C4-2B (cell line): Measurements from ENCODE around the gene CXCR6.

Source experiments
- ZFX ChIP-seq: fragments of 450-650 bp; IDR thresholded peaks from 2 replicates; pipeline ENCODE4 v1.6.1; 2017
- TF ChIP-seq, protein P1 (sequence below): fragments of 450-650 bp; conservative IDR thresholded peaks from 2 replicates; pipeline ENCODE4 v1.5.1; 2017; ENCODE audit warnings: mild to moderate bottlenecking

DNA sequence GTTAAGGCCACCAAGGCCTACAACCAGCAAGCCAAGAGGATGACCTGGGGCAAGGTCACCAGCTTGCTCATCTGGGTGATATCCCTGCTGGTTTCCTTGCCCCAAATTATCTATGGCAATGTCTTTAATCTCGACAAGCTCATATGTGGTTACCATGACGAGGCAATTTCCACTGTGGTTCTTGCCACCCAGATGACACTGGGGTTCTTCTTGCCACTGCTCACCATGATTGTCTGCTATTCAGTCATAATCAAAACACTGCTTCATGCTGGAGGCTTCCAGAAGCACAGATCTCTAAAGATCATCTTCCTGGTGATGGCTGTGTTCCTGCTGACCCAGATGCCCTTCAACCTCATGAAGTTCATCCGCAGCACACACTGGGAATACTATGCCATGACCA is 3.6 kb downstream of the CXCR6 start:
- TF ChIP-seq, protein P1, sequence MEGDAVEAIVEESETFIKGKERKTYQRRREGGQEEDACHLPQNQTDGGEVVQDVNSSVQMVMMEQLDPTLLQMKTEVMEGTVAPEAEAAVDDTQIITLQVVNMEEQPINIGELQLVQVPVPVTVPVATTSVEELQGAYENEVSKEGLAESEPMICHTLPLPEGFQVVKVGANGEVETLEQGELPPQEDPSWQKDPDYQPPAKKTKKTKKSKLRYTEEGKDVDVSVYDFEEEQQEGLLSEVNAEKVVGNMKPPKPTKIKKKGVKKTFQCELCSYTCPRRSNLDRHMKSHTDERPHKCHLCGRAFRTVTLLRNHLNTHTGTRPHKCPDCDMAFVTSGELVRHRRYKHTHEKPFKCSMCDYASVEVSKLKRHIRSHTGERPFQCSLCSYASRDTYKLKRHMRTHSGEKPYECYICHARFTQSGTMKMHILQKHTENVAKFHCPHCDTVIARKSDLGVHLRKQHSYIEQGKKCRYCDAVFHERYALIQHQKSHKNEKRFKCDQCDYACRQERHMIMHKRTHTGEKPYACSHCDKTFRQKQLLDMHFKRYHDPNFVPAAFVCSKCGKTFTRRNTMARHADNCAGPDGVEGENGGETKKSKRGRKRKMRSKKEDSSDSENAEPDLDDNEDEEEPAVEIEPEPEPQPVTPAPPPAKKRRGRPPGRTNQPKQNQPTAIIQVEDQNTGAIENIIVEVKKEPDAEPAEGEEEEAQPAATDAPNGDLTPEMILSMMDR = no peak
- no peak for TF ChIP-seq ZFX
